GM21367 (cell line): ENCODE data around the gene GTPBP6.
"Not testable (repeated sequence)": the region's sequence is repeated elsewhere in the genome, so short reads cannot be mapped to it uniquely, and the experiment has no call there.

ENCODE experiments used
- ATAC-seq: cut with Tn5 transposase; IDR thresholded peaks from one replicate; pipeline ENCODE4 v1.9.1; 2021; ENCODE audit not compliant: unreplicated experiment

Gene GTPBP6

GRCh38 chrX:267771-268261 lies 50.8 kb downstream of the GTPBP6 start:
- no peak for ATAC-seq

GRCh38 chrX:265502-265901 lies 53.1 kb downstream of the GTPBP6 start:
- ATAC-seq: no peak

DNA sequence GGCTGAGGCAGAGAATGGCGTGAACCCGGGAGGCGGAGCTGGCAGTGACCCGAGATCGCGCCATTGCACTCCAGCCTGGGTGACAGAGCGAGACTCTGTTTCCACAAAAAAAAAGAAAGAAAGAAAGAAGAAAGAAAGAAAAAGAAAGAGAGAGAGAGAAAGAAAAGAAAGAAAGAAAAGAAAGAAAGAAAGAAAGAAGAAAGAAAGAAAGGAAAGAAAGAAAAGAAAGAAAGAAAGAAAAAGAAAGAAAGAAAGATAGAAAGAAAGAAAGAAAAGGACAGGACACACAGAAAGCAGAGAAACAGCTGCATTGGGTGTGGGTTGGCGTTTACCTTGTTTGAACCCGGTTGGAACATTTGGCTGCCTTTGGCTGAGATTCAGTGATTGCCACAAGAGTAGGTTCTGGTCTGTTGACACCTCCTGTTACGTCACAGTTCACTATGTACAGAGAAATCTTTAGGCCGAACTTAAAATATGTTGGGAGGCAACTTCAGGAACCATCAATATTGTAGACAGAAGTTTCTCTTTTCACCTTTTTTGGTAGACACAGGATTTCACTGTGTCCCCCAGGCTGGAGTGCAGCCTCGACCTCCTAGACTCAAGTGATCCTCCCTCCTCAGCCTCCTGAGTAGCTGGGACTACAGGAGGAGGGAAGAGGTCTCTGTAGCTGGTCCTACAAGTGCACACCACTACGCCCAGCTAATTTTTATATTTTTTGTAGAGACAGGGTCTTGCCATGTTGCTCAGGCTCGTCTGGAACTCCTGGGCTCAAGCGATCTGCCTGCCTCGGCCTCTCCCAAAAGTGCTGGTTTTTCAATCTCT lies 53.8 kb downstream of the GTPBP6 start:
- no peak for ATAC-seq

GRCh38 chrX:264006-264405 lies 54.6 kb downstream of the GTPBP6 start:
- ATAC-seq: not testable (repeated sequence)

DNA sequence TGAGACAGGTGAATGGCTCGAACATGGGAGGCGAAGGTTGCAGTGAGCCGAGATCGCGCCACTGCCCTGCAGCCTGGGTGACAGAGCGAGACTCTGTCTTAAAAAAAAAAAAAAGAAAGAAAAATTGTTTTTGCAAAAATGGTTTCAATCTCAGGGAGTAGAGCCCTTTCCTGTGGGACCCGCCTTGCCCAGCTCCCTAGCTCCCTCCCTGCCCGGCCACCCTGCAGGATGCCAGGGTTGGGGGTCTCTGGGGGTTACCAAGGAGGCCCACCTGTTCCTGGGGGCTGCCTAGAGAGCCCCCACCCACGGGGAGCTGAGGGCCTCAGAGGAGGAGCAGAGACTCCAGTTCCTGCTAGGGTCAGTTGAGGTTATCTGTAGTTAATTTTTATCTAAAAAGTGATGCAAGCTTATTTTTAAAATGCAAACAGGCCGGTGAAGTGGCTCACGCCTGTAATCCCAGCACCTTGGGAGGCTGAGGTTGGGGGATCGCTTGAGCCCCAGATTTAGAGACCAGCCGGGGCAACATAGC lies 56.2 kb downstream of the GTPBP6 start:
- ATAC-seq: peak; percentile 51

GRCh38 chrX:261919-262352 lies 56.7 kb downstream of the GTPBP6 start:
- no peak for ATAC-seq

- no peak for ATAC-seq
Observed at GRCh38 chrX:261167-261918, 57.3 kb downstream of the GTPBP6 start.

DNA sequence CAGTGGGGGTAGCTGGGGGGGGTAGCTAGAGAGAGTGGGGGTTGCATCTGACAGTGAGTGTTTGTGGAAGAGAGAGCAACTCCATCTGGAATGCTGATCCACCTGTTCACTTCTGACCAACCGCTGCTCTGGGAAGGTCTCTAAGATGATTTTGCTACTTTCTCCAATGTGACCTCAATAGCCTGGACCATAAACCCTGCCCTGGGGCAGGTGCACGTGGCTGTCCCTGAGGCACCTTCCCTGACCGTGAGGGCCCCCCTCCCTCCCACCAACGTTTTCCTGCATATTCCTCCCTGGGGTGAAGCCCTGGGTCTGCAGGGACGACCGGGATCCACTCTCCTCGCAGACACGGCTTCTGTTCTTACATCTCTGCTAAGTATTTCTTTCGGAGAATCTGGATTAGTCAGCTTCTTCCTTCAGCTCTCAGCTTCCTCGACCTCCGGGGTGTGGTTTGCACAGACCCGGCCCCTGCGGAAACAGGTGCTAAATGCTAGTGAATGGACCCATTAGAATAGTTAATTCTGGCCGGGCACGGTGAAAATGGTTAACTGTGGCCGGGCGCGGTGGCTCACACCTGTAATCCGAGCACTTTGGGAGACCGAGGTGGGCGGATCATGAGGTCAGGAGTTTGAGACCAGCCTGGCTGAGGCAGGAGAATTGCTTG lies 58.8 kb downstream of the GTPBP6 start:
- ATAC-seq: no peak

GRCh38 chrX:258291-259040 lies 60.1 kb downstream of the GTPBP6 start:
- no peak for ATAC-seq

- no peak for ATAC-seq
Observed at GRCh38 chrX:257681-258289, 60.8 kb downstream of the GTPBP6 start.

DNA sequence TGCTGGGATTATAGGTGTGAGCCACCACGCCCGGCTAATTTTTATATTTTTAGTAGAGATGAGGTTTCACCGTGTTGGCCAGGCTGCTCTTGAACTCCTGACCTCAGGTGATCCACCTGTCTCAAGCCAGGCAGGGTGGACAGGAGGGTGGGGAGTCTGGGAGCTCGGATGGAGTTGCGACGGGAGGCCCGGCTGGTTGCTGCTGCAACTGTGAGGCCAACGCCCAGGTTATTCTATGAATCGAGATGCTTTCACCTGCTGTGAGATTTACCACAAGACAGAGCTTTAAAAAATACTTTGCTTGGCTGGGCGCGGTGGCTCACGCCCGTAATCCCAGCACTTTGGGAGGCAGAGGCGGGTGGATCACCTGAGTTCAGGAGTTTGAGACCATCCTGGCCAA lies 61.5 kb downstream of the GTPBP6 start:
- ATAC-seq: not testable (repeated sequence)

GRCh38 chrX:255923-256331 lies 62.7 kb downstream of the GTPBP6 start:
- no peak for ATAC-seq
